Measurements from ENCODE around the gene SND1. TPM values are rescaled to one million over a fixed set of nuclear protein-coding genes. Genes with fewer than 3 reads are reported as not detected.

SND1 gene
- total and polyA plus RNA-seq, 10 of the 15 experiments (the other 5 are each of a cell fraction or from before 2014, with no cell fraction given) = 52.4 to 270 (median 146) TPM

DNA sequence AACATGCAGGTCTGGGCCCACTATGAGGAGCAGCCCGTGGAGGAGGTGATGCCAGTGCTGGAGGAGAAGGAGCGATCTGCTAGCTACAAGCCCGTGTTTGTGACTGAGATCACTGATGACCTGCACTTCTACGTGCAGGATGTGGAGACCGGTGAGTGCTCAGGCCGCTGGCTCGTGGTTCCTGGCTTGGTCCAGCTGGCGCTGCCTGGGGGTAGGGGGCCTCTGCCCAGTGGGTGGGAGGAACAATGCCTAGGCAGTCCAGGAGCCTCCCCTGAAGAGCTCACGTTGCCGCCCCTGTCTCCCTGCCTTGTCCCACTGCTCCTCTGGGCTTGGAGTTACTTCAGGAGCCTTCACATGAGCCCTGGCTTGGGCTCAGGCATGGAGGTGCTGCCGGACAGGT is 429.4 kb downstream of the SND1 start:
- TF ChIP-seq POLR2A (IDR thresholded peaks at IDR 0.05; ENCODE audit: low read depth, low read length) (0 out of 2 replicates have a peak, but pooled peaks have one; percentile 6), RCOR1 (conservative IDR thresholded peaks at IDR 0.05; ENCODE audit: low read depth, low read length) (no peak)
- H4K20me1 ChIP-seq (ENCODE audit: control insufficient read depth, insufficient read depth) = peaks cover 4% of the 10 kb centered on the region
- no peak overlapping the region for H3K9ac ChIP-seq (ENCODE audit: control insufficient read depth, insufficient read depth, low read length)
- ChIA-PET POLR2A (no interaction called here), CTCF (interaction anchor here (1.3 kb wide), 1 partner anchor 12 kb away, joined by 3 read pairs; no protein-coding TSS in a partner anchor), RAD21 (ENCODE audit: unreplicated experiment) (no interaction called here), SMC1A (ENCODE audit: uncharacterized antibody, unreplicated experiment) (interaction anchor here (1.6 kb wide), 1 partner anchor 11 kb away, joined by 3 read pairs; no protein-coding TSS in a partner anchor)
- H3K36me3 ChIP-seq (ENCODE audit: control insufficient read depth in 2 of 2, insufficient read depth in 2 of 2, low read length in 1 of 2) = peaks cover 29 to 53% of the 10 kb centered on the region in 2 experiments
- H3K27ac ChIP-seq (ENCODE audit: control insufficient read depth, insufficient read depth) = no peak overlapping the region
- ATAC-seq (no peak), FAIRE-seq (no peak), DNase-seq (ENCODE audit: low read depth, low spot score) (no peak)
- no peaks in the 10 kb centered on the region for H3K79me2 ChIP-seq (ENCODE audit: control insufficient read depth, insufficient read depth, low read length)
- H3K27me3 ChIP-seq (replicated peaks in 1 of 2; ENCODE audit: control insufficient read depth in 2 of 2, insufficient read depth in 2 of 2, low read length in 1 of 2) = no peaks in the 10 kb centered on the region
- 97% methylated on average over 11 of the region's 11 CpGs for WGBS (ENCODE audit: insufficient coverage, insufficient replicate concordance, low lambda C conversion rate, missing lambda C conversion rate)
- no peaks in the 10 kb centered on the region for H3K9me3 ChIP-seq (replicated peaks; ENCODE audit: control insufficient read depth, insufficient read depth, low read length)
- no peak overlapping the region for H2AFZ ChIP-seq (ENCODE audit: control insufficient read depth, low read depth, low read length)
- H3K4me1 ChIP-seq (ENCODE audit: control insufficient read depth, insufficient read depth, low read length) = no peaks in the 10 kb centered on the region
- no TSS peak for BruUV-seq (replicated peaks)
- no peak overlapping the region for H3K4me2 ChIP-seq (ENCODE audit: control insufficient read depth, insufficient read depth)
- H3K4me3 ChIP-seq = no peak overlapping the region
- in situ Hi-C loops (cut with MboI) = no loop called here
- intact Hi-C loops (cut with micrococcal nuclease; ENCODE audit: unreplicated experiment) = no loop called here

DNA sequence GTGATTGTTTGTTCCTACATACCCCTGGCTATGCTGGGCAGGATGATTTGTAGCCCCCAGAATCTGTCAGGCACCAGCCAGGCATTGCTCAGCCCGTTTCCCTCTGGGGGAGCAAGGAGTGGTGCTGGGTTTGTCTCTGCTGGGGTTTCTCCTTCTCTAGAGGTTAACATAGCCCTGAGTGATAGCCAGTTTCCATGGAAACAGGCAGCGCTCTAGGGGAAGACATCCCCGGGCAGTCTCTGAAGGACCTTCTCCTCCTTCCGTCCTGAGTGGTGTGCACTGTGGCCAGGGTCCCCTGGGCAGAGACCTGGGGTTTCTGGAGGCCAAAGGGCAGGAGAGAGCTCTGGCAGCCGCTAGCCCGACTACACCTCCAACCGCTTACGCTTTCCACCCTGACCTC is 429.8 kb downstream of the SND1 start:
- ATAC-seq (no peak), DNase-seq (ENCODE audit: low read depth, low spot score) (no peak), FAIRE-seq (no peak)
- no peak overlapping the region for H3K4me2 ChIP-seq (ENCODE audit: control insufficient read depth, insufficient read depth)
- no peak overlapping the region for H3K4me3 ChIP-seq
- H2AFZ ChIP-seq (ENCODE audit: control insufficient read depth, low read depth, low read length) = no peak overlapping the region
- no peak overlapping the region for H3K9ac ChIP-seq (ENCODE audit: control insufficient read depth, insufficient read depth, low read length)
- SMC1A ChIA-PET (ENCODE audit: uncharacterized antibody, unreplicated experiment) = interaction anchor here (1.6 kb wide), 1 partner anchor 10 kb away, joined by 3 read pairs; no protein-coding TSS in a partner anchor
- 92% methylated on average over 8 of the region's 8 CpGs for WGBS (ENCODE audit: insufficient coverage, insufficient replicate concordance, low lambda C conversion rate, missing lambda C conversion rate)
- BruUV-seq (replicated peaks) = no TSS peak
- CTCF ChIA-PET = interaction anchor here (1.3 kb wide), 1 partner anchor 13 kb away, joined by 3 read pairs; no protein-coding TSS in a partner anchor
- POLR2A ChIA-PET = no interaction called here
- no peak overlapping the region for H3K27ac ChIP-seq (ENCODE audit: control insufficient read depth, insufficient read depth)
- H3K4me1 ChIP-seq (ENCODE audit: control insufficient read depth, insufficient read depth, low read length) = no peaks in the 10 kb centered on the region
- no peaks in the 10 kb centered on the region for H3K79me2 ChIP-seq (ENCODE audit: control insufficient read depth, insufficient read depth, low read length)
- H3K36me3 ChIP-seq (ENCODE audit: control insufficient read depth in 2 of 2, insufficient read depth in 2 of 2, low read length in 1 of 2) = peaks cover 25 to 54% of the 10 kb centered on the region in 2 experiments
- intact Hi-C loops (cut with micrococcal nuclease; ENCODE audit: unreplicated experiment) = no loop called here
- in situ Hi-C loops (cut with MboI) = no loop called here
- no peaks in the 10 kb centered on the region for H3K9me3 ChIP-seq (replicated peaks; ENCODE audit: control insufficient read depth, insufficient read depth, low read length)
- RAD21 ChIA-PET (ENCODE audit: unreplicated experiment) = no interaction called here
- no peaks in the 10 kb centered on the region for H3K27me3 ChIP-seq (replicated peaks in 1 of 2; ENCODE audit: control insufficient read depth in 2 of 2, insufficient read depth in 2 of 2, low read length in 1 of 2)
- peaks cover 4% of the 10 kb centered on the region for H4K20me1 ChIP-seq (ENCODE audit: control insufficient read depth, insufficient read depth)
- TF ChIP-seq MYC (IDR thresholded peaks at IDR 0.05; ENCODE audit: insufficient read depth, insufficient read length, insufficient replicate concordance, low read length, severe bottlenecking) (no peak), NR2F1 (conservative IDR thresholded peaks at IDR 0.05) (no peak), CREB1 (IDR thresholded peaks at IDR 0.05; ENCODE audit: low read depth) (no peak), RCOR1 (conservative IDR thresholded peaks at IDR 0.05; ENCODE audit: low read depth, low read length) (no peak), NFYB (IDR thresholded peaks at IDR 0.05; ENCODE audit: insufficient read depth, low read depth, low read length) (no peak), JUNB (IDR thresholded peaks at IDR 0.05) (no peak), SIN3A (IDR thresholded peaks at IDR 0.05; ENCODE audit: low read depth, low read length) (no peak), SMC3 (IDR thresholded peaks at IDR 0.05; ENCODE audit: borderline replicate concordance, low read length) (no peak), KDM1A (IDR thresholded peaks at IDR 0.05; ENCODE audit: borderline replicate concordance) (no peak)
- TF ChIP-seq, protein P1, sequence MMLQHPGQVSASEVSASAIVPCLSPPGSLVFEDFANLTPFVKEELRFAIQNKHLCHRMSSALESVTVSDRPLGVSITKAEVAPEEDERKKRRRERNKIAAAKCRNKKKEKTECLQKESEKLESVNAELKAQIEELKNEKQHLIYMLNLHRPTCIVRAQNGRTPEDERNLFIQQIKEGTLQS (IDR thresholded peaks at IDR 0.05; ENCODE audit: borderline replicate concordance, extremely low read depth, low read depth, low read length) = no peak
- TF ChIP-seq, protein P2, sequence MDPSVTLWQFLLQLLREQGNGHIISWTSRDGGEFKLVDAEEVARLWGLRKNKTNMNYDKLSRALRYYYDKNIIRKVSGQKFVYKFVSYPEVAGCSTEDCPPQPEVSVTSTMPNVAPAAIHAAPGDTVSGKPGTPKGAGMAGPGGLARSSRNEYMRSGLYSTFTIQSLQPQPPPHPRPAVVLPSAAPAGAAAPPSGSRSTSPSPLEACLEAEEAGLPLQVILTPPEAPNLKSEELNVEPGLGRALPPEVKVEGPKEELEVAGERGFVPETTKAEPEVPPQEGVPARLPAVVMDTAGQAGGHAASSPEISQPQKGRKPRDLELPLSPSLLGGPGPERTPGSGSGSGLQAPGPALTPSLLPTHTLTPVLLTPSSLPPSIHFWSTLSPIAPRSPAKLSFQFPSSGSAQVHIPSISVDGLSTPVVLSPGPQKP (IDR thresholded peaks at IDR 0.05; ENCODE audit: low read depth, low read length) = no peak
- TF ChIP-seq, protein P3, sequence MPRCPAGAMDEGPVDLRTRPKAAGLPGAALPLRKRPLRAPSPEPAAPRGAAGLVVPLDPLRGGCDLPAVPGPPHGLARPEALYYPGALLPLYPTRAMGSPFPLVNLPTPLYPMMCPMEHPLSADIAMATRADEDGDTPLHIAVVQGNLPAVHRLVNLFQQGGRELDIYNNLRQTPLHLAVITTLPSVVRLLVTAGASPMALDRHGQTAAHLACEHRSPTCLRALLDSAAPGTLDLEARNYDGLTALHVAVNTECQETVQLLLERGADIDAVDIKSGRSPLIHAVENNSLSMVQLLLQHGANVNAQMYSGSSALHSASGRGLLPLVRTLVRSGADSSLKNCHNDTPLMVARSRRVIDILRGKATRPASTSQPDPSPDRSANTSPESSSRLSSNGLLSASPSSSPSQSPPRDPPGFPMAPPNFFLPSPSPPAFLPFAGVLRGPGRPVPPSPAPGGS (IDR thresholded peaks at IDR 0.05; ENCODE audit: borderline replicate concordance, insufficient read depth, low read depth, low read length, poor library complexity, severe bottlenecking) = no peak
- TF ChIP-seq, protein P4, sequence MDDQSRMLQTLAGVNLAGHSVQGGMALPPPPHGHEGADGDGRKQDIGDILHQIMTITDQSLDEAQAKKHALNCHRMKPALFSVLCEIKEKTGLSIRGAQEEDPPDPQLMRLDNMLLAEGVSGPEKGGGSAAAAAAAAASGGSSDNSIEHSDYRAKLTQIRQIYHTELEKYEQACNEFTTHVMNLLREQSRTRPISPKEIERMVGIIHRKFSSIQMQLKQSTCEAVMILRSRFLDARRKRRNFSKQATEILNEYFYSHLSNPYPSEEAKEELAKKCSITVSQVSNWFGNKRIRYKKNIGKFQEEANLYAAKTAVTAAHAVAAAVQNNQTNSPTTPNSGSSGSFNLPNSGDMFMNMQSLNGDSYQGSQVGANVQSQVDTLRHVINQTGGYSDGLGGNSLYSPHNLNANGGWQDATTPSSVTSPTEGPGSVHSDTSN (IDR thresholded peaks at IDR 0.05; ENCODE audit: insufficient replicate concordance, low read depth, low read length) = no peak

Measured in GM12878 (cell line).